M059J (cell line): ENCODE results near the gene PDE6B. TPM values are rescaled to one million over a fixed set of nuclear protein-coding genes. Genes with fewer than 3 reads are reported as not detected.
"Not testable (repeated sequence)": the region's sequence is repeated elsewhere in the genome, so short reads cannot be mapped to it uniquely, and the experiment has no call there.

Experiments used
- DNase-seq: peaks from one replicate; pipeline ENCODE4 v3.0.0-alpha.2; 2012; ENCODE audit warnings: low read depth
- total RNA-seq: library from RNA; depleted of rRNA; stranded (reverse); fragments of >200 nt; shearing (Covaris generic); gene quantifications from 2 replicates; pipeline ENCODE4 v1.2.3, GENCODE V29; 2014

PDE6B gene
- total RNA-seq, 1 experiment from 2014 or later = not detected

- no peak for DNase-seq
These were observed 31.3 kb downstream of the PDE6B start for GRCh38 chr4:656436-657337.

GRCh38 chr4:657338-657833 lies 32.0 kb downstream of the PDE6B start:
- no peak for DNase-seq

DNA sequence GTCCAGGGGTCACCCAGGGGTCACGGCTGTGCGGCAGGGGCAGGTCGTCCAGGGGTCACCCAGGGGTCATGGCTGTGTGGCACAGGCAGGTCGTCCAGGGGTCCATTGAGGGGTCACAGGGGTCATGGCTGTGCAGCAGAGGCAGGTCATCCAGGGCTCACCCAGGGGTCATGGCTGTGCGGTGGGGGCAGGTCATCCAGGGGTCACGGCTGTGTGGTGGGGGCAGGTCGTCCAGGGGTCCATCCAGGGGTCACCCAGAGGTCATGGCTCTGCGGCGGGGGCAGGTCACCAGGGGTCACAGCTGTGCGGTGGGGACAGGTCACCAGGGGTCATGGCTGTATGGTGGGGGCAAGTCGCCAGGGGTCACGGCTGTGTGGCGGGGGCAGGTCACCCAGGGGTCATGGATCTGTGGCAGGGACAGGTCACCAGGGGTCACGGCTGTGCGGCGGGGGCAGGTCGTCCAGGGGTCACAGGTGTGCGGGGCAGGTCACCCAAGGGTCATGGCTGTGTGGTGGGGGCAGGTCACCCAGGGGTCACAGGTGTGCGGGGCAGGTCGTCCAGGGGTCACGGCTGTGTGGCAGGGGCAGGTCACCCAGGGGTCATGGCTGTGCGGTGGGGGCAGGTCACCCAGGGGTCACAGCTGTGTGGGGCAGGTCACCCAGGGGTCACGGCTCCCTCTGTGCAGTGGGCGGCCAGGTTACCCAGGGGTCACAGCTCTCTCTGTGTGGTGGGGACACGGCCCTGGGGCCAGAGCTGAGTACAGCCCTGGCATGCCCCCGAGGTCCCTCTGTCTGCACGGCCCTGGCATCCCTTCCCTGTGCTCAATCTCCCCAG lies 32.7 kb downstream of the PDE6B start:
- no peak for DNase-seq

GRCh38 chr4:658681-659667 lies 33.6 kb downstream of the PDE6B start:
- DNase-seq = no peak

DNA sequence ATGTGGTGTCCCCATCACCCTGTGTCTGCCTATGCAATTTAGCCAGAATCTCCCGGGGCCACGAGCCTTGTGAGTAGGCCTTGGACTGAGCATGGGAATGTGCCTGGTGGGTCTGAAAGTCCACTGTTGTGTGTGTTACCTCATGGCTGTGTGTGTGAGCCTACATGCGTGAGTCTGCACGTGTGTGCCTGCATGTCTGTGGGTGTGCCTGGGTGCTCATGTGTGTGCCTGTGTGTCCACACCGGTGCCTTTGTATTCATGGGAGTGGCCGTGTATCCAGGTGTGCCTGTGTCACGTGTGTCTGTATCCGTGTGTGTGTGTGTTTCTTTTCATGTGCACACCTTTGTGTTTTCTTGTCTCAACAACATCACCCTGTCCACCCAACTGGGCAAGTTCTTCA lies 34.5 kb downstream of the PDE6B start:
- no peak for DNase-seq

DNA sequence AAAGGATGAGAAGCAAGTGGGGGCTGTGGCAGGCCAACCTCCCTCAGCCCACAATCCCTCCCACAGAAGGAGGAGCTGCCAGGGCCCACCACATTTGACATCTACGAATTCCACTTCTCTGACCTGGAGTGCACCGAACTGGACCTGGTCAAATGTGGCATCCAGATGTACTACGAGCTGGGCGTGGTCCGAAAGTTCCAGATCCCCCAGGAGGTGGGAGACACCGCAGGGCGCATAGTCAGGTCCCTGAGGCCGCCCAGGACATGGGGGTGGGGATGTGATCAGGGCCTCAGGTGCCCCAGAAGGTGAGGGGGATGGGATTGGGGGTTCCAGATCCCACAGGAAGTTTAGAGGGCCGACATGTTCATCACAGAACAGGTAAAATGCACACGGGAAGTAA lies 35.0 kb downstream of the PDE6B start:
- DNase-seq = no peak

- DNase-seq = no peak
These were observed 35.9 kb downstream of the PDE6B start for GRCh38 chr4:661231-661630.

GRCh38 chr4:661881-662761 lies 36.7 kb downstream of the PDE6B start:
- no peak for DNase-seq

DNA sequence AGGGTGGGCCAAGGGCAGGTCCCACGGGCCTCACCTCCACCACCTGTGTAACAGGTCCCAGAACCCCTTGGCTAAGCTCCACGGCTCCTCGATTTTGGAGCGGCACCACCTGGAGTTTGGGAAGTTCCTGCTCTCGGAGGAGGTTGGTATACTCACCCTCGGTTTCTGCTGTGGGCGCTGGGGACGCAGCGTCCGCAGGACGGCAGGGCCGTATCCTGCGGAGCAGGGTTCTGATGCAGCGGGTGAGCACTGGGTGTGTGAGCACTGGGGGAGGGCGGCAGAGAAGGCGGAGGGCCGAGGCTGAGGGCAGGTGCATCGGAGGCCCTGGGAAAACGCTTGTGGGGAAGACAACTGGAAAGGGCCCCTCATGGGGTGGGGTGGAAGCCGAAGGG lies 37.7 kb downstream of the PDE6B start:
- no peak for DNase-seq

- no peak for DNase-seq
These were observed 38.4 kb downstream of the PDE6B start for GRCh38 chr4:663438-664428.

GRCh38 chr4:664713-665231 lies 39.4 kb downstream of the PDE6B start:
- no peak for DNase-seq

DNA sequence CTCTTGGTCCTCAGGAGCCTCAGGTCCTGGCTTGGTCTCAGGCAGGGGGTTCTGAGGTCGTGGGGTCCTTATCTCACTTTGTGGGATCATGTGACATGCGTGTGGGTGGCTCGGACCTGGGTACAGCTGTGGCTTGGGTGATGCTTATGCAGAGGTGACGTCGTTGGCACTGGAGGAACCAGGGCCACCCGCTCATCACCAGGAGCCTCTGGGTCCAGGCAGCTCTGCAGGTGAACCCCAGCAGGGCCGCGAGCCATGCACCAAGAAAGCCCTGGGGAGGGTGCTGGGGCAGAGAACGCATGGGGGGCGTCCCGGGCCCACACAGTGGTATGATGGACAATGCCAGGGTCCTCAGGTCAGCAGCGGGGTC lies 40.0 kb downstream of the PDE6B start:
- no peak for DNase-seq

DNA sequence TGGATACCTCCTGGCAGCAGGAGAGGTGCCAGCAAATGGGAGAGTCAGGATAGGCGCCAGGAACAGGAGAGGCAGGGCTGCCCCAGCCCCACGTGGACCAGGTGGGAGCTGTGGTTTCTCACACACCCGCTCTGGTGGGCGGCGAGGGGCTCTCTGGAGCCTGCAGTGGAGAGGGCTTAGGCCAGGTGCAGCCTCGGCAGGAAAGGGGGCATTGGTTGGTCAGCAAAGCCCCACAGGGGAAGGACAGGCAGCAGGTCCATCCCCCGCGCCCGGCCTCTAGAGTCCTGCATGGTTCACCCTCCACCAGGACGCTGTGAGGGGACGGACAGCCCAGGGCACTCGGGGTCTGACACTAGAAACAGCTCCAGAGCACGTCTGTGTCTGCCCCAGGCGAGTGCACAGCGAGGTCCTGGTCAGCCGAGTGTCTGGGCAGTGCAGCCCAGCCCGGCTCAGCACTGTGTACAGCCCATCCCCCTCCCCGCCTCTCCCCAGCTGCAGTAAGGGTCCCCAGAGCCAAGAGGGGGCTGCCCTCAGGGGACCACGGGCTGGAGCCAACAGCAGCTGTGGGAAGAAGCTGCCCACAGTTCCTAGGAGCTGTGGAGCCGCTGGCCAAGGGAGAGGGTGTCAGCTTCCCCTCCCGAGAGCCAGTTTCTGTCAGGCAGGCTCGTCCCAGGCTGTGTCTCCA lies 40.5 kb downstream of the PDE6B start:
- no peak for DNase-seq

GRCh38 chr4:666436-666810 lies 41.0 kb downstream of the PDE6B start:
- DNase-seq = no peak

DNA sequence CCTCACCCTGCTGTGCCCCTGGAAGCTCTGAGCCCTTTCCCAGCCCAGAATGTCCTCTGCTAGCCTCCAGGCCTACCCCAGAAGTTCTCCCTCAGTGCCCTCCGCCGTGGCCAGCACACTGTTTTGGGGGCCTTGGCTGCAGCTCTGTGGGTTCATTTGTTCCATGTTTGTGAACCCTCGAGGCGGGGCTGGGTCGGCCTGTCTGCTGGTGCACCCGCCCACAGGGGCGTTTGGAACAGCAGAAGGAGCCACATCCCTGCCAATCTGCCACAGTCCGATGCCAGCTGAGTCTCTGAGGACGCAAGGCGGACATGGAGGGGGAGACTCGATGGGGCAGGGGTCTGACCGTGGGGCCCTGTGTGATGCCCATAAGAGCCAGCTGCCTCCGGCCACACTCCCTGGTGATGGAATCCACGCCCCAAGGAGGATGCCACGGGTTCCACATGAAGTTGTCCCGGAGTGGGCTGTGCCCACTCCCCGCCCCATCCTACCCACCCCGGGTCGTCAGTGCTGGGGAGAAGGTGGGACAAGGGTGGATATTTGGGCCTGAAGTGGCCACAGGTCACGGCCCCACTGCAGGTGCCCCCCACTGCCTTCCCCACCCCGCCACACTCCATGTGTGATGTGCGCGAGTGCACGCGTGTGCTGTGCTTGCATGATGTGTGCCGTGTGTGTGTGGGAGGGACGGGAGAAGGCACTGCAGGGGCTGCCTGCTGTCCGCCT lies 41.6 kb downstream of the PDE6B start:
- DNase-seq = no peak

DNA sequence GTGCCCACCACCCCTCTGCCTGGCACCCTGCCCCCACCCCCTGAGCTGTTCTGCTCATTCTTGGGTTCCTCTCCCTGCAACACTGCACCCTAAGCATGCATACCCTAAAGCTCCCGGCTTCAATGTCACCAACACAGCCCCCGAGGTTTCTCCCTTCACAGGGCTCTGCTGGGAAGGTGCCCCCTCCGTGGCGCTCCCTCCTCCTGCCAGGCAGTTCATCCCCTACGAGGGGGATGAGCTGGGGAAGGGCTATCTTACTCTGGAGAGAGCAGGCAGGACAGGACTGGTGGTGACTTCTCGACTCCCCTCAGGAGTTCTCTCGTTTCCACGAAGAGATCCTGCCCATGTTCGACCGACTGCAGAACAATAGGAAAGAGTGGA lies 42.2 kb downstream of the PDE6B start:
- DNase-seq = no peak

DNA sequence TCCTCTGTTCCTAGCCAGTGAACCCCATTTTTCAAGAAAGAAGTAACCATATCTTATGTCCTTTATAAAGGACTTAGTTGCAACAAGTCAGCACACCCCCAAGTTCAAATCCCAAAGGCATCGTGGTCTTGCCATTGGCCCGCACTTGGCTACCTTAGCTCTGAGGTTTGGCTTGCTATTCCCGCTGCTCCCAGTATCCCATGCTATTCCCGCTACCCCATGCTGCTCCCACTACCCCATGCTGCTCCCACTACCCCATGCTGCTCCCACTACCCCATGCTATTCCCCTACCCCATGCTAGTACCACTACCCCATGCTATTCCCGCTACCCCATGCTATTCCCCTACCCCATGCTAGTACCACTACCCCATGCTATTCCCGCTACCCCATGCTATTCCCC lies 42.8 kb downstream of the PDE6B start:
- DNase-seq = not testable (repeated sequence)
